ENCODE results near the gene SLC41A2. TPM values are rescaled to one million over a fixed set of nuclear protein-coding genes. Genes with fewer than 3 reads are reported as not detected.

SLC41A2 gene
- total RNA-seq, 1 experiment from 2014 or later = 14.8 TPM

DNA sequence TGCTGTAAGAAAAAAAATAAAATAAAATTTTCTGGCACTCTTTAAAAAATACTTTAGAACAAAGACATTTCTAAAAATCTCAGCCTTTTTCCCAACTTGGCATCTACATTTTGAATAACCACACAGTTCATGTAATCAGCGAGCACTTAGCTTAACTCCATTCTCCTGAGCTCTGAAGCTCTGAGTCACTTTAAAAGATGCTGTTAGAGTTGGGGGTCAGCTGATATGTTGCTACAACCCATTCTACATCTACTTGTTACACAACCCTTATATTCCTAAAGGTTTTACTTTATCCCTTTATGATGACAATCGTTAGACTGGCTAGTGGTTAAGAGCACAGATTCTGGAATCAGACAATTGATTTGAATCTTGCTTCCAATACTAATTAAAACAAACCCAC, 48.3 kb downstream of the SLC41A2 start:
- Histone ChIP-seq H3K36me3 (ENCODE audit: low read depth) (no peaks in the 10 kb centered on the region), H2AFZ (no peak overlapping the region), H3K4me2 (no peak overlapping the region), H3K9me2 (ENCODE audit: insufficient read depth) (no peaks in the 10 kb centered on the region), H3F3A (ENCODE audit: insufficient read depth, low read depth) (no peaks in the 10 kb centered on the region), H3K79me2 (ENCODE audit: low read depth) (no peaks in the 10 kb centered on the region), H3K4me1 (replicated peaks; ENCODE audit: insufficient read depth) (no peaks in the 10 kb centered on the region), H3K9me3 (ENCODE audit: insufficient read depth, low read depth) (no peaks in the 10 kb centered on the region), H3K27me3 (ENCODE audit: insufficient read depth, low read depth) (no peaks in the 10 kb centered on the region), H3K27ac (no peak overlapping the region), H4K20me1 (ENCODE audit: insufficient read depth) (no peaks in the 10 kb centered on the region), H3K4me3 (no peak overlapping the region)
- ChIA-PET POLR2A (ENCODE audit: unreplicated experiment) (no interaction called here), CTCF (interaction anchor here (0.7 kb wide), 1 partner anchor 24 kb away, joined by 9 read pairs; no protein-coding TSS in a partner anchor)
- BruUV-seq (replicated peaks) = no TSS peak
- intact Hi-C loops (cut with micrococcal nuclease; ENCODE audit: unreplicated experiment) = no loop called here
- TF ChIP-seq EZH2 (IDR thresholded peaks at IDR 0.05; ENCODE audit: low read depth) = no peak
- TF ChIP-seq, protein P1, sequence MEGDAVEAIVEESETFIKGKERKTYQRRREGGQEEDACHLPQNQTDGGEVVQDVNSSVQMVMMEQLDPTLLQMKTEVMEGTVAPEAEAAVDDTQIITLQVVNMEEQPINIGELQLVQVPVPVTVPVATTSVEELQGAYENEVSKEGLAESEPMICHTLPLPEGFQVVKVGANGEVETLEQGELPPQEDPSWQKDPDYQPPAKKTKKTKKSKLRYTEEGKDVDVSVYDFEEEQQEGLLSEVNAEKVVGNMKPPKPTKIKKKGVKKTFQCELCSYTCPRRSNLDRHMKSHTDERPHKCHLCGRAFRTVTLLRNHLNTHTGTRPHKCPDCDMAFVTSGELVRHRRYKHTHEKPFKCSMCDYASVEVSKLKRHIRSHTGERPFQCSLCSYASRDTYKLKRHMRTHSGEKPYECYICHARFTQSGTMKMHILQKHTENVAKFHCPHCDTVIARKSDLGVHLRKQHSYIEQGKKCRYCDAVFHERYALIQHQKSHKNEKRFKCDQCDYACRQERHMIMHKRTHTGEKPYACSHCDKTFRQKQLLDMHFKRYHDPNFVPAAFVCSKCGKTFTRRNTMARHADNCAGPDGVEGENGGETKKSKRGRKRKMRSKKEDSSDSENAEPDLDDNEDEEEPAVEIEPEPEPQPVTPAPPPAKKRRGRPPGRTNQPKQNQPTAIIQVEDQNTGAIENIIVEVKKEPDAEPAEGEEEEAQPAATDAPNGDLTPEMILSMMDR (conservative IDR thresholded peaks at IDR 0.05) = no peak
- DNase-seq = no peak

Other genes with a start within 250 kb of the SLC41A2 start
- gene NOPCHAP1, start 28.0 kb upstream of the SLC41A2 start, total RNA-seq (2021) = 20.1 and 21.7 TPM in 2 replicates
- 2.2 and 5.0 TPM in 2 replicates for gene ALDH1L2, start 126.2 kb upstream of the SLC41A2 start, total RNA-seq (2021)
- gene WASHC4, start 149.4 kb upstream of the SLC41A2 start, total RNA-seq (2021) = 25.5 and 28.7 TPM in 2 replicates